ENCODE results near the gene GUCY2D.

DNA sequence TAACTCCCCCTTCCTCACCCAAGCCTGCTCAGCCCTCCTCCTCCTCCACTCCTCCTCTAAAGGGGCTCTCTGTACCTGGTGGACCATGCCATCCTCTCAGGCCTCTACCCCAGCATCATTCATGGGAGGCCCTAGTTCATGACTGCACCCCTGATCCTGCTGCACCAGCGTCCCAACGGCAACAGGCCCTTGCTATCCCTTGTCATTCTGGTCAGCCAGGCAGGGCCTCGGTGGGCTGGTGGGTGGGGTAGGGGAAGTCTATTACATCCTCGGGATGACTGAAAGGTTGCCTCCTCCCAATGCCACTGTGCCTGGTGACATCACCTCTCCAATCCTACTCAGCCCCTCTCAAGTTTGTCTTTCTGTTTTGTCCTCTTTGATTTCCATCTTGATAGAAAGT, 65.4 kb downstream of the GUCY2D start:
- TF ChIP-seq, protein P1, sequence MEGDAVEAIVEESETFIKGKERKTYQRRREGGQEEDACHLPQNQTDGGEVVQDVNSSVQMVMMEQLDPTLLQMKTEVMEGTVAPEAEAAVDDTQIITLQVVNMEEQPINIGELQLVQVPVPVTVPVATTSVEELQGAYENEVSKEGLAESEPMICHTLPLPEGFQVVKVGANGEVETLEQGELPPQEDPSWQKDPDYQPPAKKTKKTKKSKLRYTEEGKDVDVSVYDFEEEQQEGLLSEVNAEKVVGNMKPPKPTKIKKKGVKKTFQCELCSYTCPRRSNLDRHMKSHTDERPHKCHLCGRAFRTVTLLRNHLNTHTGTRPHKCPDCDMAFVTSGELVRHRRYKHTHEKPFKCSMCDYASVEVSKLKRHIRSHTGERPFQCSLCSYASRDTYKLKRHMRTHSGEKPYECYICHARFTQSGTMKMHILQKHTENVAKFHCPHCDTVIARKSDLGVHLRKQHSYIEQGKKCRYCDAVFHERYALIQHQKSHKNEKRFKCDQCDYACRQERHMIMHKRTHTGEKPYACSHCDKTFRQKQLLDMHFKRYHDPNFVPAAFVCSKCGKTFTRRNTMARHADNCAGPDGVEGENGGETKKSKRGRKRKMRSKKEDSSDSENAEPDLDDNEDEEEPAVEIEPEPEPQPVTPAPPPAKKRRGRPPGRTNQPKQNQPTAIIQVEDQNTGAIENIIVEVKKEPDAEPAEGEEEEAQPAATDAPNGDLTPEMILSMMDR (IDR thresholded peaks at IDR 0.05): no peak
- TF ChIP-seq POLR2A (IDR thresholded peaks at IDR 0.05): no peak

Data from sigmoid colon (tissue), 3 donors.